Measurements from ENCODE around the gene CBY2.
"Not testable (repeated sequence)": the region's sequence is repeated elsewhere in the genome, so short reads cannot be mapped to it uniquely, and the experiment has no call there.

The CBY2 gene
- 0 to 1.7 (median 0.05) reads per million in 18 experiments for total RNA-seq

- DNase-seq = no peak
Measured at GRCh38 chr13:45702088-45702487, at the start of gene CBY2. CBY2 (plus strand) TSS chr13:45702320; CDS start chr13:45702391, 71 bp downstream.

- no peak for DNase-seq
Measured at GRCh38 chr13:45654633-45655349, 47.3 kb upstream of the CBY2 start.

GRCh38 chr13:45658586-45659235, 43.4 kb upstream of the CBY2 start:
- no peak for DNase-seq

GRCh38 chr13:45659536-45659935, 42.6 kb upstream of the CBY2 start:
- no peak for DNase-seq

GRCh38 chr13:45660458-45660857, 41.7 kb upstream of the CBY2 start:
- peak; percentile 7 to 34 for DNase-seq

- no peak for DNase-seq
Measured at GRCh38 chr13:45662162-45662561, 40.0 kb upstream of the CBY2 start.

- not testable (repeated sequence) for DNase-seq
Measured at GRCh38 chr13:45662903-45663302, 39.2 kb upstream of the CBY2 start.

GRCh38 chr13:45669626-45670025, 32.5 kb upstream of the CBY2 start:
- not testable (repeated sequence) for DNase-seq

- DNase-seq = no peak
Measured at GRCh38 chr13:45670189-45670885, 31.8 kb upstream of the CBY2 start.

- no peak for DNase-seq
Measured at GRCh38 chr13:45674908-45675307, 27.2 kb upstream of the CBY2 start.

GRCh38 chr13:45678282-45678681, 23.8 kb upstream of the CBY2 start:
- no peak for DNase-seq

- DNase-seq = no peak
Measured at GRCh38 chr13:45681113-45681512, 21.0 kb upstream of the CBY2 start.

- DNase-seq = no peak
Measured at GRCh38 chr13:45682494-45683008, 19.6 kb upstream of the CBY2 start.

GRCh38 chr13:45683701-45684100, 18.4 kb upstream of the CBY2 start:
- no peak for DNase-seq

GRCh38 chr13:45688577-45688976, 13.5 kb upstream of the CBY2 start:
- no peak for DNase-seq

- no peak for DNase-seq
Measured at GRCh38 chr13:45690636-45691035, 11.5 kb upstream of the CBY2 start.

- no peak for DNase-seq
Measured at GRCh38 chr13:45691251-45691650, 10.9 kb upstream of the CBY2 start.

- no peak for DNase-seq
Measured at GRCh38 chr13:45691667-45692066, 10.5 kb upstream of the CBY2 start.

GRCh38 chr13:45695198-45695730, 6.9 kb upstream of the CBY2 start:
- DNase-seq = peak; percentile 66 to 82

- DNase-seq = peak; percentile 48 to 57
Measured at GRCh38 chr13:45696610-45697226, 5.4 kb upstream of the CBY2 start.

GRCh38 chr13:45700971-45701900, 884 bp upstream of the CBY2 start:
- DNase-seq = no peak

Measured in inflammatory macrophage (primary cell).